ENCODE measurements around the gene SLC9A8. TPM values are rescaled to one million over a fixed set of nuclear protein-coding genes. Genes with fewer than 3 reads are reported as not detected.

Gene SLC9A8
- total and polyA plus RNA-seq, 12 donors, result 3.3 to 8.7 (median 6.9) TPM

- intact Hi-C loops (cut with DNase I), result loop anchor here in 3 of 10 donors (2.0 to 5.0 kb wide), 3 partner anchors 37 to 278 kb away; no protein-coding TSS in a partner anchor
Observed at GRCh38 chr20:49889001-49889934, 76.6 kb downstream of the SLC9A8 start.

GRCh38 chr20:49889935-49890333 is 77.3 kb downstream of the SLC9A8 start:
- peaks cover 27 to 81% (median 70%) of the 10 kb centered on the region in 9 donors for H3K4me1 ChIP-seq
- H3K27me3 ChIP-seq, result no peaks in the 10 kb centered on the region
- TF ChIP-seq CTCF (IDR thresholded peaks at IDR 0.05), result peak in 5 of 9 donors; percentile 6 to 29 (median 12)
- H3K9me3 ChIP-seq, result no peaks in the 10 kb centered on the region
- no peak for ATAC-seq
- H3K36me3 ChIP-seq, result peaks cover 0 to 46% (median under 1%) of the 10 kb centered on the region in 9 donors
- DNase-seq, result no peak
- 72 to 79% methylated on average over 9 of the region's 9 CpGs for WGBS, 2 donors
- intact Hi-C loops (cut with DNase I), result loop anchor here in 3 of 10 donors (2.0 to 5.0 kb wide), 3 partner anchors 38 to 279 kb away; no protein-coding TSS in a partner anchor
- no peak overlapping the region for H3K4me3 ChIP-seq
- H3K27ac ChIP-seq, result peak overlapping the region in 4 of 10 donors; percentile 0 to 79 (median 59)

More at GRCh38 chr20:49889001-49889934, 76.6 kb downstream of the SLC9A8 start:
- Histone ChIP-seq H3K27me3 (no peaks in the 10 kb centered on the region), H3K4me1 (peaks cover 27 to 77% (median 69%) of the 10 kb centered on the region in 9 donors), H3K36me3 (peaks cover 0 to 53% (median 7%) of the 10 kb centered on the region in 9 donors), H3K9me3 (no peaks in the 10 kb centered on the region), H3K4me3 (no peak overlapping the region), H3K27ac (peak overlapping the region in 7 of 10 donors; percentile 0 to 79 (median 60))
- TF ChIP-seq CTCF (IDR thresholded peaks at IDR 0.05), result no peak
- no peak for ATAC-seq
- 77 to 83% methylated on average over 9 of the region's 9 CpGs for WGBS, 2 donors
- no peak for DNase-seq

GRCh38 chr20:49890471-49891361 is 78.1 kb downstream of the SLC9A8 start:
- DNase-seq, result no peak
- intact Hi-C loops (cut with DNase I), result no loop called here

More at GRCh38 chr20:49890471-49891361, 78.1 kb downstream of the SLC9A8 start:
- Histone ChIP-seq H3K4me3 (no peak overlapping the region), H3K27ac (peak overlapping the region in 5 of 10 donors; percentile 7 to 51 (median 10)), H3K9me3 (no peaks in the 10 kb centered on the region), H3K4me1 (peaks cover 27 to 81% (median 70%) of the 10 kb centered on the region in 9 donors), H3K27me3 (no peaks in the 10 kb centered on the region), H3K36me3 (peaks cover 0 to 39% (median 0%) of the 10 kb centered on the region in 9 donors)
- no peak for TF ChIP-seq CTCF (IDR thresholded peaks at IDR 0.05)
- ATAC-seq, result peak in 4 of 8 donors; percentile 23 to 50 (median 46)
- 53 to 58% methylated on average over 21 of the region's 21 CpGs for WGBS, 2 donors

Data from heart right ventricle (tissue), 16 donors.